HepG2 (cell line): ENCODE results near the gene CALML6. TPM values are rescaled to one million over a fixed set of nuclear protein-coding genes. Genes with fewer than 3 reads are reported as not detected.

Source experiments
- ARNT ChIP-seq: fragments of 450-650 bp; IDR thresholded peaks from 2 replicates; pipeline ENCODE4 v1.6.1; 2017
- ELF3 ChIP-seq: IDR thresholded peaks from 2 replicates; pipeline ENCODE4 v1.6.1; 2016; ENCODE audit warnings: missing genetic modification reagents, missing compliant biosample characterization
- MNT ChIP-seq: fragments of 450-650 bp; IDR thresholded peaks from 2 replicates; pipeline ENCODE4 v1.6.1; 2016
- NR2F6 ChIP-seq, 2 experiments: IDR thresholded peaks; 2 replicates each; pipeline ENCODE4 v1.6.1; 2016; ENCODE audit warnings: antibody characterized with exemption in 1 of 2, mild to moderate bottlenecking in 1 of 2
- POGK ChIP-seq: sonication (generic); formaldehyde crosslinking; conservative IDR thresholded peaks from 2 replicates; pipeline ENCODE4 v1.8.0; 2022; ENCODE audit warnings: mild to moderate bottlenecking, moderate library complexity, missing genetic modification reagents
- TCF12 ChIP-seq, 2 experiments: fragments of 450-650 bp in 1 of 2; sonication (generic) in 1 of 2; formaldehyde crosslinking in 1 of 2; IDR thresholded peaks; 2 replicates each; pipeline versions ENCODE4 v1.6.1 to v1.8.0; 2017 to 2022; ENCODE audit warnings: antibody characterized with exemption in 1 of 2, mild to moderate bottlenecking in 1 of 2, missing genetic modification reagents in 1 of 2, moderate library complexity in 1 of 2
- TIGD3 ChIP-seq: sonication (generic); formaldehyde crosslinking; IDR thresholded peaks from 2 replicates; pipeline ENCODE4 v1.5.1; 2020; ENCODE audit warnings: mild to moderate bottlenecking, missing genetic modification reagents, borderline replicate concordance
- TMF1 ChIP-seq: sonication (generic); formaldehyde crosslinking; IDR thresholded peaks from 2 replicates; pipeline ENCODE4 v1.8.1; 2022; ENCODE audit warnings: low read depth, missing genetic modification reagents
- ZNF10 ChIP-seq: sonication (generic); formaldehyde crosslinking; IDR thresholded peaks from 2 replicates; pipeline ENCODE4 v1.4.0; 2020; ENCODE audit warnings: mild to moderate bottlenecking, low read depth, missing genetic modification reagents, borderline replicate concordance
- ZNF34 ChIP-seq: sonication (generic); formaldehyde crosslinking; IDR thresholded peaks from 2 replicates; pipeline ENCODE4 v1.4.0; 2020; ENCODE audit warnings: mild to moderate bottlenecking, missing genetic modification reagents, borderline replicate concordance
- ZNF44 ChIP-seq: sonication (generic); formaldehyde crosslinking; IDR thresholded peaks from 2 replicates; pipeline ENCODE4 v1.5.1; 2020; ENCODE audit warnings: mild to moderate bottlenecking, missing genetic modification reagents
- ZNF530 ChIP-seq: sonication (generic); formaldehyde crosslinking; IDR thresholded peaks from 2 replicates; pipeline ENCODE4 v1.5.0; 2020; ENCODE audit warnings: low read depth, mild to moderate bottlenecking, missing genetic modification reagents
- ZNF562 ChIP-seq: sonication (generic); formaldehyde crosslinking; IDR thresholded peaks from 2 replicates; pipeline ENCODE4 v1.8.0; 2022; ENCODE audit warnings: missing genetic modification reagents, borderline replicate concordance
- polyA plus RNA-seq, 8 experiments: library from polyadenylated mRNA; depleted of rRNA in 3 of 8; stranded (reverse) in 7 of 8; unstranded in 1 of 8; fragments of >200 nt; fragmentation: Illumina TruSeq in 4 of 8; extraction: Trizol in 4 of 8; gene quantifications; 2 replicates each; pipeline versions ENCODE4 v1.2.1 to v1.2.3, GENCODE V29; 2011 to 2016; ENCODE audit warnings: low read depth in 4 of 8, missing spikeins in 1 of 8, mixed read lengths in 1 of 8; ENCODE audit not compliant: insufficient read depth in 1 of 8
- total RNA-seq, 5 experiments: library from RNA; depleted of rRNA; stranded (reverse); fragments of >200 nt; fragmentation: Illumina TruSeq; extraction: Trizol; gene quantifications; 2 replicates each; pipeline ENCODE4 v1.2.3, GENCODE V29; 2016; ENCODE audit warnings: low read depth in 1 of 5
- TF ChIP-seq, protein P1 (sequence below): sonication (generic); formaldehyde crosslinking; IDR thresholded peaks from 2 replicates; pipeline ENCODE4 v1.4.0; 2020; ENCODE audit warnings: mild to moderate bottlenecking, missing genetic modification reagents, borderline replicate concordance
- TF ChIP-seq, protein P2 (sequence below): sonication (generic); formaldehyde crosslinking; IDR thresholded peaks from 2 replicates; pipeline ENCODE4 v1.5.0; 2020; ENCODE audit warnings: missing genetic modification reagents

Gene CALML6
- total and polyA plus RNA-seq, 2 of the 13 experiments (the other 11 are each of a cell fraction or from before 2014, with no cell fraction given) = 0.11 to 0.12 TPM

DNA sequence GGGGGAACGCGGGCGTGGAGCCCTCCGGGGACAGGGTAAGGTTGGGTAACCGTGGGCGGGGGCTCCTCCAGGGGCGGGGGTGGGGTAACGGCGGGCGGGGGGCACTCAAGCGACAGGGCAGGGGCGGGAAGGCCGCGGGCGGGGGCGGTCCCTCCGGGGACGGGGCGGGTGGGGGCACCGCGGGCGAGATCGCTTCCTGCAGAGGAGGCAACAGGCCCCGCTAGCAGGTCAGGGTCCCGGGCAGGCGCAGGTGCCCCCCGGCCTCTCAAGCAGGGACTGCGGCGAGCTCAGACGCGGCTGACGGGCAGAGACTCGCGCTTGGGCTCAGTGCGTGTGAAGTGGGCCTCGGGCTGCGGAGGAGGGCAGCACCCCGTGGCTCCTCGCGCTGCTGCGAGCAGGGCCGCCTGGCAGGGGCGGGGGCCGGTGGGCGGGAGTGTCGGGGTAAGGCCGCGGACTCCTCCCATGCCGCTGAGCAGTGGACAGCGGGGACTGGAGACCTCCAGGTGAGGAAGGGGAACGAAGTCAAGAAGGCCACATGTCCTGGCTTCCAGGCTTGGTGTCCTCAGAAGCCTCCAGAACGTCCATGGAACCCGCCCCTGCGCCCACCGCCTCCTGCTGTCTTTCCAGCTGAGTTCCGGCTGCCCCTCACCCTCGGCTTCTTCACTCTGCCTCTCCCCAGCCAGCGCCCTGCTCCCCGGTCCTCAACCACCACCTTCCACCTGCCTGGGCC is 23.5 kb upstream of the CALML6 start (continued):
- TF ChIP-seq, protein P1, sequence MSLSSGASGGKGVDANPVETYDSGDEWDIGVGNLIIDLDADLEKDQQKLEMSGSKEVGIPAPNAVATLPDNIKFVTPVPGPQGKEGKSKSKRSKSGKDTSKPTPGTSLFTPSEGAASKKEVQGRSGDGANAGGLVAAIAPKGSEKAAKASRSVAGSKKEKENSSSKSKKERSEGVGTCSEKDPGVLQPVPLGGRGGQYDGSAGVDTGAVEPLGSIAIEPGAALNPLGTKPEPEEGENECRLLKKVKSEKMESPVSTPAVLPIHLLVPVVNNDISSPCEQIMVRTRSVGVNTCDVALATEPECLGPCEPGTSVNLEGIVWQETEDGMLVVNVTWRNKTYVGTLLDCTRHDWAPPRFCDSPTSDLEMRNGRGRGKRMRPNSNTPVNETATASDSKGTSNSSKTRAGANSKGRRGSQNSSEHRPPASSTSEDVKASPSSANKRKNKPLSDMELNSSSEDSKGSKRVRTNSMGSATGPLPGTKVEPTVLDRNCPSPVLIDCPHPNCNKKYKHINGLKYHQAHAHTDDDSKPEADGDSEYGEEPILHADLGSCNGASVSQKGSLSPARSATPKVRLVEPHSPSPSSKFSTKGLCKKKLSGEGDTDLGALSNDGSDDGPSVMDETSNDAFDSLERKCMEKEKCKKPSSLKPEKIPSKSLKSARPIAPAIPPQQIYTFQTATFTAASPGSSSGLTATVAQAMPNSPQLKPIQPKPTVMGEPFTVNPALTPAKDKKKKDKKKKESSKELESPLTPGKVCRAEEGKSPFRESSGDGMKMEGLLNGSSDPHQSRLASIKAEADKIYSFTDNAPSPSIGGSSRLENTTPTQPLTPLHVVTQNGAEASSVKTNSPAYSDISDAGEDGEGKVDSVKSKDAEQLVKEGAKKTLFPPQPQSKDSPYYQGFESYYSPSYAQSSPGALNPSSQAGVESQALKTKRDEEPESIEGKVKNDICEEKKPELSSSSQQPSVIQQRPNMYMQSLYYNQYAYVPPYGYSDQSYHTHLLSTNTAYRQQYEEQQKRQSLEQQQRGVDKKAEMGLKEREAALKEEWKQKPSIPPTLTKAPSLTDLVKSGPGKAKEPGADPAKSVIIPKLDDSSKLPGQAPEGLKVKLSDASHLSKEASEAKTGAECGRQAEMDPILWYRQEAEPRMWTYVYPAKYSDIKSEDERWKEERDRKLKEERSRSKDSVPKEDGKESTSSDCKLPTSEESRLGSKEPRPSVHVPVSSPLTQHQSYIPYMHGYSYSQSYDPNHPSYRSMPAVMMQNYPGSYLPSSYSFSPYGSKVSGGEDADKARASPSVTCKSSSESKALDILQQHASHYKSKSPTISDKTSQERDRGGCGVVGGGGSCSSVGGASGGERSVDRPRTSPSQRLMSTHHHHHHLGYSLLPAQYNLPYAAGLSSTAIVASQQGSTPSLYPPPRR = 0 out of 2 replicates have a peak, but pooled peaks have one; percentile 23
- TF ChIP-seq TMF1 (CRISPR knock-in tag) (peak; percentile 56; the same call in 1 of the 2 replicates), ARNT (no peak), POGK (CRISPR knock-in tag) (0 out of 2 replicates have a peak, but pooled peaks have one; percentile 37), ZNF10 (CRISPR knock-in tag) (no peak), ZNF34 (CRISPR knock-in tag) (no peak), ZNF562 (CRISPR knock-in tag) (no peak), ELF3 (CRISPR knock-in tag) (no peak; the same call in 1 of the 2 replicates), MNT (no peak), ZNF530 (CRISPR knock-in tag) (no peak), NR2F6 (IDR thresholded peaks at IDR 0.05) (no peak), NR2F6 (CRISPR knock-in tag; IDR thresholded peaks at IDR 0.05) (no peak; the same call in 1 of the 2 replicates), TCF12 (IDR thresholded peaks at IDR 0.05) (no peak), TCF12 (CRISPR knock-in tag; IDR thresholded peaks at IDR 0.05) (no peak), ZNF44 (no peak), TIGD3 (peak; percentile 77; the same call in 1 of the 2 replicates)
- TF ChIP-seq, protein P2, sequence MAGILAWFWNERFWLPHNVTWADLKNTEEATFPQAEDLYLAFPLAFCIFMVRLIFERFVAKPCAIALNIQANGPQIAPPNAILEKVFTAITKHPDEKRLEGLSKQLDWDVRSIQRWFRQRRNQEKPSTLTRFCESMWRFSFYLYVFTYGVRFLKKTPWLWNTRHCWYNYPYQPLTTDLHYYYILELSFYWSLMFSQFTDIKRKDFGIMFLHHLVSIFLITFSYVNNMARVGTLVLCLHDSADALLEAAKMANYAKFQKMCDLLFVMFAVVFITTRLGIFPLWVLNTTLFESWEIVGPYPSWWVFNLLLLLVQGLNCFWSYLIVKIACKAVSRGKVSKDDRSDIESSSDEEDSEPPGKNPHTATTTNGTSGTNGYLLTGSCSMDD (CRISPR knock-in tag) = no peak
